ENCODE data around the gene AMMECR1.
"Not testable (repeated sequence)": the region's sequence is repeated elsewhere in the genome, so short reads cannot be mapped to it uniquely, and the experiment has no call there.

Gene AMMECR1

DNA sequence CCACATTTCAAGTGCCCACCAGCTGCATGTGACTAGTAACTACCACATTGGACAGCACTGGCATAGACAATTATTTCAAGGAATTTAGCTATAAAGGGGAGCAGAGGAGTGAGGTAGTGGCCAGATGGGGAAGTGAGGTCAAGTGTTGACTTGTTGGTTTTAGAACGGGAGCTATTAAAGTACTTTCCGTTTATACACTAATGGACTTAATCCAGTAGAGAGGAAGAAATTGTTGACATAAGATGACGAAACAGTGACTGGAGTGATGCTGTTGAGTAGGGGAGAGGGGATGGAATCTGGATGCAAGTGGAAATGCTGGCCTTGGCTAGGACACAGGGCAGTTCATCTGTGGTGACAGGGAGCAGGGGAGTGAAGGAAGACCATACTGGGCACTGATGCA is 154.4 kb downstream of the AMMECR1 start:
- DNase-seq: no peak

DNA sequence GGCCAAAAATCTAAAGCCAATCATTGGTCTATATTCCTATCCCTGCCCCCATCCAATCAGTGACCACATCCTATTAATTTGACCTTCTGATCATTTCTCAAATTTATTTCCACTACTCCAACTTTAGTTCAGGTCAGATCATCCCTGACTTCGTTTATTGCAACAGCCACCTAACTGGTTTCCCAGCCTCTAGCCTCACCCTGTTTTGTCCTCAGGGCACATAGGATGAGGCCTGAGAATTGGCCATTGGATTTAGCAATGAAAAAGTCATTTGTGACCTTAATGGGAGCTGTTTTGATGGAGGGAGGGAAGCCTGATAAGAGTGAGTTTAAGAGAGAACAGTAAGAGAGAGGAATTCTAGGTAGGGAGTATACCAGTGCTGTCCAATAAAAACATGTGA is 155.0 kb downstream of the AMMECR1 start:
- DNase-seq: no peak

- DNase-seq: no peak
Observed at GRCh38 chrX:110162131-110162530, 155.8 kb downstream of the AMMECR1 start.

DNA sequence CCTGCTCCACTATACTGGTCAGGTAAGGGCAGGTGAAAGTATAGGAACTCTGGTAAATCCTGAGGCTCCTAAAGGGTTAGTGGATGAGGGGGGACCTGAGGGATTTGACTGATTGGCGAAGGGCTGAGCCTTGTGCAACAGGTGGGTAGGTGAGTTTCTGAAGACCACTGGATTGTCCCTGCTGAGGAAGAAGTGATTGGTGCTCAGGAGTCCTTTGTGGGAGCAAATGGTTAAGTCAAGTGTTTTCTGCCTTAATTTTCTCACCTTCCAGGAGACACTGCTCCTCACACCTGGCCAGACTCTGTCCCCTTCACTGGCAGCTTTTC is 156.6 kb downstream of the AMMECR1 start:
- DNase-seq: no peak

DNA sequence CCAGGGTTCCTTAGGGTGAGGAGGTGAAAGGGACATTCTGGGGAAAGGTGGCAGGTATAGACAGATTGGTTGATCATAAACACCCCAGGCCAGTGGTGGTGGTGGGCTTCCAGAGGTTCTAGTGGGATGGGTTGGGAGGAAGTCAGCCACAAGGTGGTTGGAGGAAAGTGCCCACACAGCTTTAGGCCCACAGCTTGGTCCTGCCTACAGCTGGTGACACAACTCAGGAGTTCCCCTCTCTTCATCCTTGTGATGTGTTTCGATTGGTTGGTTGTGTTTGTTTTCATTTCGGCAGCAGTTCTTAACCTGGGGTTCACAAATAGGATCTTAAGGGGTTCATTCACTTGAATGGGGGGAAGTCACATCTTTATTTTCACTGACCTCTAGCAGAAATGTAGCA is 158.0 kb downstream of the AMMECR1 start:
- DNase-seq: no peak

DNA sequence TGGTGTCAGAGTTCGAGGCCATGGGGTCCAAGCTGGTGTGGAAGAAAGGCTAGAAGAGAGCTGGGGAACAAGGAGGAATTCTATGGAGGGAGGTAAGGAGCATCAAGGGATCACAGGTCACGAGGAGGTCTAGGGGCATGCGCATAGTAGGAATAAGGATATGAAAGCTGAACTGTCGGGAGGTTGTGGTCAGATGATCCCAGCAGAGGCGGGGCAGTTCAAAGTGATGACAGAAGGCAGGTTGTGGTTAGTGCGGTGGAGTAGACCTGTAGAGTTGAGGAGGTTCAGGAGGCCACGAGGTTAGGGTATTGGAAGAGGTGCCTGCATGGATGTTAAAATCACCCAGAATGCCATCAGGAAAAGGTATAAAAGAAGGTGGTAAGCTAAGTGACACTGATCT is 158.7 kb downstream of the AMMECR1 start:
- DNase-seq: no peak

DNA sequence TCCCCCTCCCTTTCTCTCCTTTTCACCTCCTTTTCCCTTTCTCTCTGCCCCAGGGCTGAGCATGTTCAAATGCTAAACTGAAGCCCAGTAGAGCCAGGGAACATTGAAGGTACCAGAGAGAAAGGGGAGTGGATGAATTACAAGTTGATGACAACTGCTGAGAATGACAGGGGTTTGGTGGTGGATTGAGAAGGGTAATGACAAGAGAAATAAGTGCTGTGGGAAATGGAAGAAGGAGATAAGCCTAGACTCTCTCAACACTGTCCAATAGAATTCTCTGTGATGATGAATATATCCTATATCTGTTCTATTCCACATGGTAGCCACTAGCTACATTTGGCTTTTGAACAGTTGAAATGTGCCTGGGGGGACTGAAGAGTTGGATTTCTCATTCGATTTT is 160.4 kb downstream of the AMMECR1 start:
- DNase-seq: no peak

DNA sequence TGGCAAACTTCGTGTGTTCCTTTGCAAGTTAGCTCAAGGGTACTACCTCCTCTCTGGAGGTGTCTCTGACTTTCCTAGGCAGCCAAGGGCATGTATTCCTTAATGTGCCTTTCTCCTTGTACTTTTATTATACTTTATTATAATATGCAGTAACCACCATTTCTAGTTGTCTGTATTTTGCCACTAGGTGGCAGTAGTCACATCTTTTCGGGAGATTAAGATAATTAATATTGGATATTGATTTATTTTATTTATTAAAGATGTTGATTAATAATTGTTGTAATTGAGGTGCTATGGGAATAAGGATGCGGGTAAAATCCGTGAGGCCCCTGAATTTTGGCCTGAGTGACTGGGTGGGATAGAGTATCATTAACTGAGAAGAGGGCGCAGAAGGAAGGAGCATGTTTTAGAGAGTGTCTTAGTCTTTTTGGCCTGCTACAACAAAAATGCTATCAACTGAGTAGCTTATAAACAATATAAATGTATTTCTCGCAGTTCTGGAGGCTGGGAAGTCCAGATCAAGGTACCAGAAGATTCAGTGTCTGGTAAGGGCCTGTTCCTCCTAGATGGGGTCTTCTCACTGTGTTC is 161.6 kb downstream of the AMMECR1 start:
- DNase-seq: no peak

GRCh38 chrX:110155759-110156158 is 162.1 kb downstream of the AMMECR1 start:
- DNase-seq: no peak

DNA sequence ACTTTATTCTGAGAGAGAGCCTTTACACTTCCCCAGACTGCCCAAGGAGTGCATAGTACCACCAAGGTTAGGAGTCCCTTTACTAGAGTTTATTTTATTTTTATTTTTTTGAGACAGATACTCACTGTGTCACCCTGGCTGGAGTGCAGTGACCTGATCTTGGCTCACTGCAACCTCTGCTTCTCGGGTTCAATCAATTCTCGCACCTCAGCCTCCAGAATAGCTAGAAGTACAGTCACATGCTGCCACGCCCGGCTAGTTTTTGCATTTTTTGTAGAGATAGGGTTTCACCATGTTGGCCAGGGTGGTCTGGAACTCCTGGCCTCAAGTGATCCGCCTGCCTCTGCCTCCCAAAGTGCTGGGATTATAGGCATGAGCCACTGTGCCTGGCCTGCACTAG is 163.6 kb downstream of the AMMECR1 start:
- not testable (repeated sequence) for DNase-seq

DNA sequence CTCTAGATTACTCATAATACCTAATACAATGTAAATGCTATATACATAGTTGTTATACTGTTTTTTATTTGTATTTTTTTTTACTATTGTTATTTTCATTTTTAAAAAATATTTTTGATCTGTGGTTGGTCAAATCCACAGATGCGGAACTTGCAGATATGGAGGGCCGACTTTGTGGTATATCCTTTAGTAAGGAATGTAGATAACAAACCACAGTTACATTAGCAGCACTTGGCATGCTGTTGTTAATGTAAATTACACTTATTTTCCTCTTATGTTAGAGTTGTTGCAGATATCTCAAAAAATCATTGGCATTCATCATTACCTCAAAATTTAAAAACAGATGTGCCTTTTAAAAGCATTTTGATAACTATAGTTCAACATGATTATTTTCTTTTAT is 164.0 kb downstream of the AMMECR1 start:
- DNase-seq: no peak

DNA sequence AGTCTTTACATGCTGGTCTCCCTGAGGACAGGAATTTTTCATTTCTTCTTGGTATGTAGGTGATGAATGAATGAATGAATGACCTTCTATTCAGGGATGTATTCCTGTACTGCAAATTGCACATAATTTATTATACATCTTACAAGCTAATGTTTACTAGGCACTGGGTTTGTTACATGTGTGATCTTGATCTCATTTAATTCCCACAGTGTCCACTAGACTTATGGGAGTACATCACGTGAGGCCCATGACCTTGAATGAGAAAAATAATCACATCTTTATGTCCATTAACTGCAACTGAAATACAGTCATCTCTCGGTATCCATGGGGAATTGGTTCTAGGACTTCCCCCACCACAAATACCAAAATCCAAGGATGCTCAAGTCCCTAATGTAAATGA is 164.6 kb downstream of the AMMECR1 start:
- no peak for DNase-seq

DNA sequence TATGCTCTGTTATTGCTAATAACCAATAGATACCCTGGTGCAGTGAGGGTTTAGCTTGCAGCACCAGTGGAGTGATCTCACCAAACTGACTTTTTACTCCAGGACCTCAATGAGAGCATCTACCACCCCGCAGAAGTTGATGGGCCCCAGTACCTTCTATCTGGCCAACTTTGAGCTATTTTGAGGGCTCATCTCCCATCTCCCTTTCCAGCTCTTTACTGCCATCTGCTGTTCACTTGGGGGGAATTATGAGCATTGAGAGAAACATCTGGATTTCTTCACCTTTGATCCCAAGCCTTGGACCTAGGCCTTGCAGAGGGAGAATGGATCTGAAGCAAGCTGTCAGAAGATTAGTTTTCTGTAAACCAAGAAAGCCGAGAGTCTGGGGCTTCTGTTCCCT is 171.4 kb downstream of the AMMECR1 start:
- DNase-seq: peak in 1 of 2 donors; percentile 25

DNA sequence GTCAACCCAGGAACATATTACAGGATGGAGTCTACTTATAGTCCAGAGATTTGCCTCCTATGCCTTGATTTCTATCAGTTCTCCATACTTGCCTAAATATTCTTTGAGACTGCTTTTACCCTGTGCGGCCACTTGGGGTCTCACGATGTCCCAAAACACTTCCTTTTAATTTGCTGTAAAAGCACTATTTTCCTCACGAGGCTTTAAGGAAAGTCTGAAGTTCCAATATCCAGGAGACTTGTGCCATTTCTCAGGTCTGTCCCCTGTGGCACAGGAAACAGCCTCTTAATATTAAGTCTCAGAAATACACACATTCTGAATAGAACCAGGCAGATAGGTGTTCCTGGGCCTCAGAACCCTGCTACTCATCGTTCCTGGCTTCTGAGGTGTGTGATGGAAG is 172.0 kb downstream of the AMMECR1 start:
- DNase-seq: peak; percentile 16 to 17

GRCh38 chrX:110145311-110145710 is 172.6 kb downstream of the AMMECR1 start:
- DNase-seq: no peak
